SK-N-SH treated with all-trans-retinoic acid at 6 μM for 48 hours (cell line): ENCODE measurements around the gene GAST.

Experiments
- ATAC-seq: fragments of 200-7000 bp; cut with Tn5 transposase; 3 replicates; pipeline ENCODE4 v1.9.1; 2020; ENCODE audit warnings: mild to moderate bottlenecking, moderate library complexity
- ARNTL ChIP-seq: fragments of 450-650 bp; formaldehyde crosslinking; IDR thresholded peaks from 2 replicates; pipeline ENCODE4 v1.5.0; 2020; ENCODE audit warnings: low read depth, mild to moderate bottlenecking, moderate library complexity, borderline replicate concordance
- BACH2 ChIP-seq: fragments of 250-450 bp; sonication (Bioruptor Pico); IDR thresholded peaks from 2 replicates; pipeline ENCODE4 v1.9.0; 2021; ENCODE audit warnings: mild to moderate bottlenecking, borderline replicate concordance
- CREB5 ChIP-seq: fragments of 250-450 bp; sonication (Bioruptor Pico); IDR thresholded peaks from 2 replicates; pipeline ENCODE4 v1.5.1; 2020; ENCODE audit warnings: low read depth, mild to moderate bottlenecking, moderate library complexity
- CSDC2 ChIP-seq: fragments of 250-450 bp; sonication (Bioruptor Pico); IDR thresholded peaks from 2 replicates; pipeline ENCODE4 v1.5.0; 2020; ENCODE audit warnings: mild to moderate bottlenecking, moderate library complexity
- CSRNP3 ChIP-seq: fragments of 250-450 bp; sonication (Bioruptor Pico); IDR thresholded peaks from 2 replicates; pipeline ENCODE4 v1.5.1; 2021; ENCODE audit warnings: mild to moderate bottlenecking, moderate library complexity
- ESRRG ChIP-seq: fragments of 250-450 bp; sonication (Bioruptor Pico); IDR thresholded peaks from 2 replicates; pipeline ENCODE4 v1.6.1; 2021; ENCODE audit warnings: mild to moderate bottlenecking
- GLIS3 ChIP-seq: fragments of 250-450 bp; sonication (Bioruptor Pico); IDR thresholded peaks from 2 replicates; pipeline ENCODE4 v1.5.0; 2020; ENCODE audit warnings: mild to moderate bottlenecking, moderate library complexity
- OSR1 ChIP-seq: fragments of 250-450 bp; sonication (Bioruptor Pico); IDR thresholded peaks from 2 replicates; pipeline ENCODE4 v1.8.0; 2022; ENCODE audit warnings: moderate library complexity, mild to moderate bottlenecking, inconsistent platforms
- PATZ1 ChIP-seq: fragments of 250-450 bp; sonication (Bioruptor Pico); IDR thresholded peaks from 2 replicates; pipeline ENCODE4 v1.8.0; 2020; ENCODE audit warnings: mild to moderate bottlenecking, moderate library complexity, borderline replicate concordance
- POU6F1 ChIP-seq: fragments of 250-450 bp; sonication (Bioruptor Pico); IDR thresholded peaks from 2 replicates; pipeline ENCODE4 v1.8.0; 2021; ENCODE audit warnings: low read depth, mild to moderate bottlenecking, moderate library complexity, borderline replicate concordance
- PPARA ChIP-seq: fragments of 250-450 bp; sonication (Bioruptor Pico); IDR thresholded peaks from 2 replicates; pipeline ENCODE4 v1.5.0; 2020; ENCODE audit warnings: mild to moderate bottlenecking, borderline replicate concordance
- RARB ChIP-seq: fragments of 250-450 bp; sonication (Bioruptor Pico); IDR thresholded peaks from 2 replicates; pipeline ENCODE4 v1.8.0; 2021; ENCODE audit warnings: mild to moderate bottlenecking, moderate library complexity
- SNAI2 ChIP-seq: fragments of 250-450 bp; sonication (Bioruptor Pico); IDR thresholded peaks from 2 replicates; pipeline ENCODE4 v1.5.0; 2020; ENCODE audit warnings: mild to moderate bottlenecking, moderate library complexity
- TCF4 ChIP-seq: fragments of 250-450 bp; sonication (Bioruptor Pico); IDR thresholded peaks from 2 replicates; pipeline ENCODE4 v1.8.0; 2021; ENCODE audit warnings: mild to moderate bottlenecking, moderate library complexity, borderline replicate concordance
- TOX ChIP-seq: fragments of 250-450 bp; sonication (Bioruptor Pico); IDR thresholded peaks from 2 replicates; pipeline ENCODE4 v1.8.0; 2021; ENCODE audit warnings: mild to moderate bottlenecking, moderate library complexity, borderline replicate concordance
- TSHZ2 ChIP-seq: fragments of 250-450 bp; sonication (Bioruptor Pico); IDR thresholded peaks from 2 replicates; pipeline ENCODE4 v1.5.0; 2020; ENCODE audit warnings: mild to moderate bottlenecking, moderate library complexity
- ZFP30 ChIP-seq: fragments of 450-650 bp; formaldehyde crosslinking; IDR thresholded peaks from 2 replicates; pipeline ENCODE4 v1.5.0; 2022; ENCODE audit warnings: mild to moderate bottlenecking, moderate library complexity
- ZNF565 ChIP-seq: fragments of 450-650 bp; formaldehyde crosslinking; conservative IDR thresholded peaks from 2 replicates; pipeline ENCODE4 v1.5.0; 2020; ENCODE audit warnings: low read depth, mild to moderate bottlenecking, moderate library complexity

GAST gene

GRCh38 chr17:41678907-41679739 is 33.0 kb upstream of the GAST start:
- TF ChIP-seq CSRNP3 (no peak), OSR1 (no peak), POU6F1 (CRISPR knock-in tag) (no peak), RARB (CRISPR knock-in tag) (no peak), TCF4 (CRISPR knock-in tag) (no peak)
- peak; percentile 39; the same call in 2 of the 3 replicates for ATAC-seq

GRCh38 chr17:41679740-41680425 is 32.2 kb upstream of the GAST start:
- TF ChIP-seq POU6F1 (CRISPR knock-in tag), result no peak
- TF ChIP-seq CSDC2 (CRISPR knock-in tag), result no peak
- TF ChIP-seq ESRRG (CRISPR knock-in tag), result no peak
- TF ChIP-seq ARNTL, result no peak
- no peak for TF ChIP-seq TOX (CRISPR knock-in tag)
- TF ChIP-seq OSR1, result no peak
- no peak for TF ChIP-seq PATZ1 (CRISPR knock-in tag)
- no peak for ATAC-seq

- ATAC-seq, result no peak
- TF ChIP-seq TOX (CRISPR knock-in tag), result no peak
Measured at GRCh38 chr17:41680426-41681040, 31.6 kb upstream of the GAST start.

GRCh38 chr17:41681776-41682175 is 30.4 kb upstream of the GAST start:
- ATAC-seq, result no peak
- TF ChIP-seq ZNF565 (CRISPR knock-in tag) (no peak), ZFP30 (CRISPR knock-in tag) (no peak), TOX (CRISPR knock-in tag) (no peak), BACH2 (CRISPR knock-in tag) (no peak), PATZ1 (CRISPR knock-in tag) (no peak), RARB (CRISPR knock-in tag) (no peak), OSR1 (no peak), TSHZ2 (CRISPR knock-in tag) (no peak), ARNTL (no peak), SNAI2 (no peak), ESRRG (CRISPR knock-in tag) (no peak), GLIS3 (no peak), CSDC2 (CRISPR knock-in tag) (no peak), CREB5 (no peak), PPARA (CRISPR knock-in tag) (no peak)
